Measurements from ENCODE around the gene WFS1. TPM values are rescaled to one million over a fixed set of nuclear protein-coding genes. Genes with fewer than 3 reads are reported as not detected.
A peak's percentile ranks its signal among the peaks of the same experiment; 100 is the strongest.

Gene WFS1
- total and polyA plus RNA-seq, 2 of the 4 experiments (the other 2 are of a cell fraction), result 9.7 to 42.4 TPM

- Histone ChIP-seq H2BK5ac (ENCODE audit: low read depth, low read length, poor library complexity, severe bottlenecking) (no peak overlapping the region), H3K9me1 (ENCODE audit: insufficient read depth, low read length) (no peaks in the 10 kb centered on the region), H3K27me3 (ENCODE audit: control insufficient read depth, insufficient read depth, low read length) (peaks cover 13% of the 10 kb centered on the region; the same call in 1 of the 2 replicates), H3K4me1 (ENCODE audit: control insufficient read depth, insufficient read depth, low read length) (no peaks in the 10 kb centered on the region), H3K4me2 (ENCODE audit: low read depth, low read length) (no peak overlapping the region), H3K56ac (ENCODE audit: extremely low read depth, insufficient read depth, low read length) (no peak overlapping the region), H2BK120ac (ENCODE audit: low read depth, low read length) (no peak overlapping the region), H3K18ac (ENCODE audit: low read depth, low read length) (no peak overlapping the region), H3K9me3 (ENCODE audit: control insufficient read depth, insufficient read depth, low read length) (peaks cover 4% of the 10 kb centered on the region), H3K23ac (ENCODE audit: low read depth, low read length) (no peak overlapping the region), H2BK20ac (ENCODE audit: low read depth, low read length) (no peak overlapping the region), H4K91ac (ENCODE audit: insufficient read depth, low read depth, low read length) (no peak overlapping the region), H3K27ac (ENCODE audit: insufficient read depth, low read length) (no peak overlapping the region), H2BK15ac (ENCODE audit: low read depth, low read length) (no peak overlapping the region), H3K4me3 (ENCODE audit: insufficient read depth, low read depth, low read length) (no peak overlapping the region), H3K36me3 (ENCODE audit: control insufficient read depth, insufficient read depth, low read length) (no peaks in the 10 kb centered on the region), H3K79me1 (ENCODE audit: low read depth in 1 of 2, low read length in 2 of 2) (no peaks in the 10 kb centered on the region), H2AFZ (replicated peaks; ENCODE audit: low read length, poor library complexity) (no peak overlapping the region), H2AK9ac (replicated peaks; ENCODE audit: low read depth, low read length, poor library complexity) (peak overlapping the region; percentile 55), H4K20me1 (ENCODE audit: insufficient read depth, low read length) (no peaks in the 10 kb centered on the region), H3K9ac (ENCODE audit: low read depth, low read length) (no peak overlapping the region), H3K14ac (replicated peaks; ENCODE audit: low read depth, low read length) (no peak overlapping the region), H4K8ac (ENCODE audit: low read depth in 2 of 2, low read length in 2 of 2) (no peak overlapping the region), H3K4ac (ENCODE audit: low read depth, low read length) (no peak overlapping the region), H4K5ac (ENCODE audit: low read depth, low read length) (no peak overlapping the region), H2AK5ac (ENCODE audit: low read depth, low read length) (no peak overlapping the region)
- ChIA-PET CTCF (no interaction called here), POLR2A (ENCODE audit: unreplicated experiment) (no interaction called here)
- TF ChIP-seq MAFK (IDR thresholded peaks at IDR 0.05; ENCODE audit: low read depth, low read length) (no peak), RFX5 (IDR thresholded peaks at IDR 0.05; ENCODE audit: low read depth, low read length) (no peak)
- intact Hi-C loops (cut with micrococcal nuclease) (no loop called here), dilution Hi-C loops (cut with HindIII; ENCODE audit: low sequenced_read_pairs, unreplicated experiment) (no loop called here), in situ Hi-C loops (cut with MboI; ENCODE audit: low sequenced_read_pairs) (no loop called here)
- DNase-seq (no peak), ATAC-seq (ENCODE audit: low read depth) (no peak)
- WGBS, 2 experiments (ENCODE audit: extremely low coverage in 2 of 2, insufficient read length in 1 of 2), result 73% methylated on average over 6 of the region's 8 CpGs; no CpG with 5 or more reads in 1 of the 2 experiments
- no TSS peak for BruUV-seq (replicated peaks)
Measured at GRCh38 chr4:6239486-6239885, 30.2 kb upstream of the WFS1 start.

Data from IMR-90 (cell line).